Measurements from ENCODE around the gene SIDT1. TPM values are rescaled to one million over a fixed set of nuclear protein-coding genes. Genes with fewer than 3 reads are reported as not detected.

The SIDT1 gene
- total RNA-seq, 1 donor from 2014 or later: 11.3 TPM

DNA sequence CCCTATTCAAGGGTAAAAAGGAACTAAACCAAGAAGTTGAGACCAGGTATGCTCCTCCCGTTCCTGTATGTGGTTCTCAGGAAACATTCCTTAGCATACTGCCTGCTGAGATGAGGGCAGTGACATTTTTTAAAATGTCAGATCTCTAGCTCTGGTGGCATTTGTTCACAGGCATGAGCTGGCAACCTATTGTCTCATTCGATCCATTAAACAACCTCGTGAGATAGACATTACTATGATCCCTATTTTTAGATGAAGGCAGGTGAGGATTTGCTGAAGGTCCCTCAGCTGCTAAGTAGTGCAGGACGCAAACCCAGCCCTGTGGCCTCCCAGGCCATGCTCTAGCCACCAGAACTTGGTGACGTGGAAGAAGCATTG, 74.9 kb downstream of the SIDT1 start:
- H3K27me3 Mint-ChIP-seq (ENCODE audit: insufficient read depth): no peaks in the 10 kb centered on the region
- no peak overlapping the region for H3K4me3 Mint-ChIP-seq
- H3K36me3 Mint-ChIP-seq (ENCODE audit: low read depth): peaks cover 44% of the 10 kb centered on the region
- no peaks in the 10 kb centered on the region for H3K9me3 Mint-ChIP-seq
- DNase-seq (ENCODE audit: low spot score): no peak
- H3K27ac Mint-ChIP-seq: no peak overlapping the region
- H3K4me1 Mint-ChIP-seq (ENCODE audit: low read depth): peaks cover 24% of the 10 kb centered on the region
- intact Hi-C loops (cut with micrococcal nuclease): loop anchor here (1.0 to 2.0 kb wide), 3 partner anchors 30 to 92 kb away; partner anchors contain the start of genes SPICE1 and USF3

DNA sequence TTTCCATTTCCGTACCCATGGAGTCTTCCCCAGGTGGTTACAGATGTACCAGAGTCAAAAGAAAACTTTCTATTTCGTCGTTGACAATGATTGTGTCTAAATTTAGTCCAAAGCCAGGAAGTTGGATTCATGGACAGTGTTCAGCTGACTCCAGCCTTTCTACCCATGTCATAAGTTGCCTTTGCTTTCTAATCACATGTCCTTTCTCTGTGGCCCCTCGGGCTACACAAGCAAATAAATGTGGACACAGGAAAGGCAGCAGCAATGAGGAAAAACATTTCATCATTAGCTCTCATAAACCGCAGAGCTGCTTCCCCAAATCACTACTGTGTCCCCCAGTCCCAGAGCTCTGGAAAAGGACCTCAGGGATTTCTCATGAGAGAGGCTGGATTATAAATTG, 82.0 kb downstream of the SIDT1 start:
- Mint-ChIP-seq H3K4me1 (ENCODE audit: low read depth) (no peaks in the 10 kb centered on the region), H3K36me3 (ENCODE audit: low read depth) (peaks cover 27% of the 10 kb centered on the region), H3K4me3 (no peak overlapping the region), H3K27me3 (ENCODE audit: insufficient read depth) (no peaks in the 10 kb centered on the region), H3K27ac (no peak overlapping the region), H3K9me3 (no peaks in the 10 kb centered on the region)
- DNase-seq (ENCODE audit: low spot score): no peak
- intact Hi-C loops (cut with micrococcal nuclease): no loop called here

DNA sequence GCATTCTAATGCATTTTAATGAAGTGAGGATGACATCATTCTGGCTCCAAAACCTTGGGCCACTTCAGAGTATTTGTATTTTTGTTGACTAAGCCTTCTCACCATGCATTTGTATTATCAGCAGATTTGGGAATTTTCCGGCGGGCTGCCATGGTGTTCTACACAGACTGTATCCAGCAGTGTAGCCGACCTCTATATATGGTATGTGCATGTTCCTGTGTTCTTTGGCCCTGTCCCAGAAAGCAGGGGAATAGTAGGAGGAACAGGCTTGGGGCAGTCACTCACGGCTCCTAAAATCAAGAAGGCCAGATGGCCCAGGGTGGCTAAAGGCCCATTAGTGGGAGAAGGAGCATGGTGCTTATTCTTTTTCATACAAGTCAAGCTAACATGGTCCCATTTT, 83.6 kb downstream of the SIDT1 start:
- no peak overlapping the region for H3K27ac Mint-ChIP-seq
- H3K4me3 Mint-ChIP-seq: no peak overlapping the region
- no peaks in the 10 kb centered on the region for H3K9me3 Mint-ChIP-seq
- DNase-seq (ENCODE audit: low spot score): no peak
- intact Hi-C loops (cut with micrococcal nuclease): no loop called here
- H3K4me1 Mint-ChIP-seq (ENCODE audit: low read depth): no peaks in the 10 kb centered on the region
- H3K27me3 Mint-ChIP-seq (ENCODE audit: insufficient read depth): no peaks in the 10 kb centered on the region
- peaks cover 28% of the 10 kb centered on the region for H3K36me3 Mint-ChIP-seq (ENCODE audit: low read depth)

DNA sequence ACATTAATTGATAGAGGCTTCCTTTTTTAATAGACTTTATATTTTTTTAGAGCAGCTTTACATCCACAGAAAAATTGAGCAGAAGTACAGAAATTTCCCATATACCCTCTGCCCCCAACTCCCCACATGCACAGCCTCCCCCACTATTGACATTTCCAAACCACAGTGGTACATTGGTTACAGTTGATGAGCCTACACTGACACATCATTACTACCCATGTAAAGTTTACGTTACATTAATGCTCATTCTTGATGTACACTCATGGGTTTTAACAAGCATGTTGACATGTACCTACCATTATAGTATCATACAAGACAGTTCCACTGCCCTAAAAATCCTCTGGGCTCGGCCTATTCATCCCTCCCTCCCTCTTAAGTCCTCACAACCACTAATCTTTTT, 85.4 kb downstream of the SIDT1 start:
- Mint-ChIP-seq H3K4me3 (no peak overlapping the region), H3K9me3 (no peaks in the 10 kb centered on the region), H3K27ac (no peak overlapping the region), H3K4me1 (ENCODE audit: low read depth) (no peaks in the 10 kb centered on the region), H3K27me3 (ENCODE audit: insufficient read depth) (no peaks in the 10 kb centered on the region), H3K36me3 (ENCODE audit: low read depth) (peaks cover 19% of the 10 kb centered on the region)
- no peak for DNase-seq (ENCODE audit: low spot score)
- intact Hi-C loops (cut with micrococcal nuclease): no loop called here

DNA sequence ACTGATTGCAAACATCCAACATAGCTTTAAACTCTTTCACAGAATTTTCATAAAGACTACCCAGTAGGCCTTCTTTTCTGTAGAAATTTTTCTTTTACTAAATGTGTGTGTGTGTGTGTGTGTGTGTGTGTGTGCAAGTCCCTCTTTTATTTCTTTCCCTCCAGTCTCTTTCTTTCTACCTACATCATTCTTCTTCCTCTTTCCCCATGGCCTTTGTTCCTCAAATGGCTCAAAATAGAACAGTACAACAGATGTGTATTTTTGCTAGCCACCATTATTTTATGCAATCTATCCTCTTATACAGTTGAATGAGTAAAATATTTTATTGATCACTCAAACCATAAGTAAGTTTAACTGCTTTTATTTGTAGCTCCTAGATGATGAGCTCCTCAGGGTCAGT, 87.7 kb downstream of the SIDT1 start:
- no peaks in the 10 kb centered on the region for H3K4me1 Mint-ChIP-seq (ENCODE audit: low read depth)
- H3K27ac Mint-ChIP-seq: no peak overlapping the region
- no peaks in the 10 kb centered on the region for H3K27me3 Mint-ChIP-seq (ENCODE audit: insufficient read depth)
- intact Hi-C loops (cut with micrococcal nuclease): no loop called here
- H3K36me3 Mint-ChIP-seq (ENCODE audit: low read depth): peaks cover 29% of the 10 kb centered on the region
- DNase-seq (ENCODE audit: low spot score): no peak
- no peaks in the 10 kb centered on the region for H3K9me3 Mint-ChIP-seq
- H3K4me3 Mint-ChIP-seq: no peak overlapping the region

DNA sequence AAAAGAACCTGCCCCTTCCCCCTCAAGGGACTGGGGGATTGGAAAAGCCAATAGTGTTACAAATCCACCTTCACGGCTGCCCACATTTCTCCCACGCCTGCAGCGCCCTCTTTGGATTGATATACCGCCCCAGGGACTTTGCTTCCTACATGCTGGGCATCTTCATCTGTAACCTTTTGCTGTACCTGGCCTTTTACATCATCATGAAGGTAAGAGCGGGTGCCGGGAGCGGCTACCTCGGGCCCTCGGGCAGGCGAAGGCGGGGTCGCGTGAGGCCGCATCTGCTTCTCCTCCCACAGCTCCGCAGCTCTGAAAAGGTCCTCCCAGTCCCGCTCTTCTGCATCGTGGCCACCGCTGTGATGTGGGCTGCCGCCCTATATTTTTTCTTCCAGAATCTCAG, 91.0 kb downstream of the SIDT1 start:
- intact Hi-C loops (cut with micrococcal nuclease): no loop called here
- no peak for DNase-seq (ENCODE audit: low spot score)
- Mint-ChIP-seq H3K36me3 (ENCODE audit: low read depth) (peaks cover 29% of the 10 kb centered on the region), H3K9me3 (no peaks in the 10 kb centered on the region), H3K27me3 (ENCODE audit: insufficient read depth) (no peaks in the 10 kb centered on the region), H3K4me3 (no peak overlapping the region), H3K27ac (no peak overlapping the region), H3K4me1 (ENCODE audit: low read depth) (peaks cover 6% of the 10 kb centered on the region)

DNA sequence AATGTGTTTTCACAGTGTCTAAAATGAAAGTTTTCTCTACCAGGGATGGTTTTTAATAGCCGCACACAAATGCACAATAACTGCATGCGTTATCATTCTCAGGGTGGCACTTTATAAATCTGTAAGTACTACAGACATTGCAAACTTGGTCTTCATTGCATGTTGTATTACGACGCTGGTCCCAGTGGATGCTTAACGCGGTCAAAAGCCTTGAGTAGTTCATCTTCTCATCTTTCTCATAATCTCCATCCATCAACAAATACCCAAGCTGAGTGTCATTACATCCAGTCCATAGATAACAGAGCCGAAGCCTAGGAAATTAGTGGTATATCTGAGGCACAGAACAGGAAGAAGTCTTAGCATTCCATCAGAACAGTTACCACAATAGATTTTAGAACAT, 91.5 kb downstream of the SIDT1 start:
- Mint-ChIP-seq H3K9me3 (no peaks in the 10 kb centered on the region), H3K4me3 (no peak overlapping the region), H3K27me3 (ENCODE audit: insufficient read depth) (no peaks in the 10 kb centered on the region), H3K27ac (no peak overlapping the region), H3K4me1 (ENCODE audit: low read depth) (peaks cover 6% of the 10 kb centered on the region), H3K36me3 (ENCODE audit: low read depth) (peaks cover 29% of the 10 kb centered on the region)
- DNase-seq (ENCODE audit: low spot score): no peak
- intact Hi-C loops (cut with micrococcal nuclease): no loop called here

DNA sequence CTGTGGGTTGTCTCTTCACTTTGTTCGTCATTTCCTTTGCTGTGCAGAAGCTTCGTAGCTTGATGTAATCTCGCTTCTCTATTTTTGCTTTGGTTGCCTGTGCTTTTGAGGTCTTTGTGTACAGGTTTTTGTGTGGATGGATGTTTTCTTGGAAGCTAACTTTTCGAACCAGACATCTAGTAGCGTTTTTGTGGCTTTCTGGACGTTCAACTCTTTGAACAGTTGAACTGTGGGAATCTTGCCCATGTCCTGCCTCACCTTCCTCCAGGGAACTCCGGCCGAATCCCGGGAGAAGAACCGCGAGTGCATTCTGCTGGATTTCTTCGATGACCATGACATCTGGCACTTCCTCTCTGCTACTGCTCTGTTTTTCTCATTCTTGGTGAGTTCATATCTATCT, 93.5 kb downstream of the SIDT1 start:
- no peak for DNase-seq (ENCODE audit: low spot score)
- Mint-ChIP-seq H3K9me3 (no peaks in the 10 kb centered on the region), H3K36me3 (ENCODE audit: low read depth) (peaks cover 19% of the 10 kb centered on the region), H3K4me1 (ENCODE audit: low read depth) (peaks cover 6% of the 10 kb centered on the region), H3K27me3 (ENCODE audit: insufficient read depth) (no peaks in the 10 kb centered on the region), H3K4me3 (no peak overlapping the region), H3K27ac (peak overlapping the region; percentile 30)
- intact Hi-C loops (cut with micrococcal nuclease): loop anchor here (1.0 to 2.0 kb wide), 2 partner anchors 47 to 132 kb away; no protein-coding TSS in a partner anchor

DNA sequence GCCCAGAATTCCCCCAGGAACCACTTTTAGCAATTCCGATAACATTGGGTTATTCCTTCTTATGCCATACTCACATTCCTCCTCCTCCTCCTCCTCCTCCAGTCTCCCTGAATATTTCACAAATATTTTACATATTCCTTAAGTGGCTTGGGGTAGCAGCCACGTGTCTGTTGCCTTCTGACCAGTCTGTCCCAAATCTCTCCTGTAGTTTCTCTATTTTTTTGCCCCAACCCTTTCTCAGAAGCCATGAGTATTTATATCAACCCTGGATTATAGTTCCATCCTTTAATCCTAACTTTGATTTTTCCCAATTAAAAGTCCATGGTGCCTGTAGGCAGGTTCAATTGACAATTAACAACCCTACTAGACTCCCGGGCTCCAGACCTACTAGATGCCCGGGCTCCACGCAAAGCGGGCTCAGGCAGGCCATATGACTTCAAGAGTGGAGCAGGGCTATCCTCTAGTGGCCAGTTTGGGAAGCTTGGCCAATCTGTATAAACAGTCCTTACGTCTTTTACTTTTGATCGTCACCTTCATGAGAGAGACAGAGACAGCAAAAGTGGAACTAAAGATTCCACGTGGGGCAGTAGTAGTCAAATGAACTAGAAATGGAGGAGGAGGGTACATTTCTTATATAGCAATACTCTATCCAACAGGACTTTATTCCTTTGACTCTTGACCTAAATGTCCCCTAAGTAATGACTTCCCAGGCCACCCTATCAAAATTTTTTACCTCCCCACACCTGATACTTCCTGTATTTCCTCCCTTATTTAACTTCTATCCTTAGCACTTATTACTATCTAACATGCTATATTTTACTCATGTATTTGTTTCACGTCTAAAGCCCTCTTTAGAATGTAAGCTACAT, 94.4 kb downstream of the SIDT1 start:
- no peak overlapping the region for H3K4me3 Mint-ChIP-seq
- no peak overlapping the region for H3K27ac Mint-ChIP-seq
- peaks cover 6% of the 10 kb centered on the region for H3K4me1 Mint-ChIP-seq (ENCODE audit: low read depth)
- intact Hi-C loops (cut with micrococcal nuclease): loop anchor here (1.0 to 2.0 kb wide), 2 partner anchors 48 to 132 kb away; no protein-coding TSS in a partner anchor
- no peak for DNase-seq (ENCODE audit: low spot score)
- H3K27me3 Mint-ChIP-seq (ENCODE audit: insufficient read depth): no peaks in the 10 kb centered on the region
- H3K9me3 Mint-ChIP-seq: no peaks in the 10 kb centered on the region
- peaks cover 19% of the 10 kb centered on the region for H3K36me3 Mint-ChIP-seq (ENCODE audit: low read depth)

DNA sequence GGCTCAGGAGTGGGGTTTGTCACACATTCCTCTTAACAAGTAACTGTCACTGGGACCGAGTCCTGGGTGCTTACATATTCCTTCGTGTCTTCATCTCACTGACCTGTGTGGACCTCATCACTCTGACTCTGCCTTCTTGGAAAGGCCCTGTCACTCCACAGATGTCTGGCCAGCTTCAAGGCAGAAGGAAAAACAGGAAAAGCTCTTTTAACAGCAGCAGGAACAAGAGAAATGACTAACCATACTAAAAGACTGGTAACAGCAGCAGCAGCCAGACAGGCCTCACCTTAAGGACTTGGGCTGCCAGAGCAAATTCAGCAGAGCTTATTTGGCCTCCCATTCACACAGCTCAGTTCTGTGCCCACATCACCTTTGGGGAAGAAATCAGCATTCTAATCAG, 96.0 kb downstream of the SIDT1 start:
- H3K9me3 Mint-ChIP-seq: no peaks in the 10 kb centered on the region
- no peaks in the 10 kb centered on the region for H3K27me3 Mint-ChIP-seq (ENCODE audit: insufficient read depth)
- H3K27ac Mint-ChIP-seq: no peak overlapping the region
- intact Hi-C loops (cut with micrococcal nuclease): no loop called here
- no peak overlapping the region for H3K4me3 Mint-ChIP-seq
- H3K36me3 Mint-ChIP-seq (ENCODE audit: low read depth): peaks cover 19% of the 10 kb centered on the region
- peaks cover 6% of the 10 kb centered on the region for H3K4me1 Mint-ChIP-seq (ENCODE audit: low read depth)
- DNase-seq (ENCODE audit: low spot score): no peak

DNA sequence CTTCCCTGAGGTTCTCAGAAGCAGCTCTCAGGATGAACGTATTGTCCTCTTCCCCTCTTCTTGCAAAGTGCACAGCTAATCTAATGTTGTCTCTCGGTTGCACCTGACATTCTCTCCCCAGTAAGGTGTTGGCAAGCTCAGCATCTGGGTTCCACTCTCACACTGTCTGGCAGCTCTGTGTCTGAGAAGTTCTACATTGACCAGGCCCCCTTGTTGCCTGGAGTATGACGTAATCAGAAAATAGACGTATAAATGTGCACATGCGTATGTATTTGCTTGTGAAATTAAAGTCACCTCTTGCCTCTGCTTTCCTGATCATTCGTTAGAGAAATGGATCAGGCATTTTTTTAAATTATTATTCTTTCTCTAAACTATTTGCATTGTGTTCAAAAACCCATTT, 96.4 kb downstream of the SIDT1 start:
- H3K9me3 Mint-ChIP-seq: no peaks in the 10 kb centered on the region
- no peak overlapping the region for H3K4me3 Mint-ChIP-seq
- peaks cover 6% of the 10 kb centered on the region for H3K4me1 Mint-ChIP-seq (ENCODE audit: low read depth)
- H3K27ac Mint-ChIP-seq: no peak overlapping the region
- peaks cover 17% of the 10 kb centered on the region for H3K36me3 Mint-ChIP-seq (ENCODE audit: low read depth)
- H3K27me3 Mint-ChIP-seq (ENCODE audit: insufficient read depth): no peaks in the 10 kb centered on the region
- intact Hi-C loops (cut with micrococcal nuclease): no loop called here
- no peak for DNase-seq (ENCODE audit: low spot score)

DNA sequence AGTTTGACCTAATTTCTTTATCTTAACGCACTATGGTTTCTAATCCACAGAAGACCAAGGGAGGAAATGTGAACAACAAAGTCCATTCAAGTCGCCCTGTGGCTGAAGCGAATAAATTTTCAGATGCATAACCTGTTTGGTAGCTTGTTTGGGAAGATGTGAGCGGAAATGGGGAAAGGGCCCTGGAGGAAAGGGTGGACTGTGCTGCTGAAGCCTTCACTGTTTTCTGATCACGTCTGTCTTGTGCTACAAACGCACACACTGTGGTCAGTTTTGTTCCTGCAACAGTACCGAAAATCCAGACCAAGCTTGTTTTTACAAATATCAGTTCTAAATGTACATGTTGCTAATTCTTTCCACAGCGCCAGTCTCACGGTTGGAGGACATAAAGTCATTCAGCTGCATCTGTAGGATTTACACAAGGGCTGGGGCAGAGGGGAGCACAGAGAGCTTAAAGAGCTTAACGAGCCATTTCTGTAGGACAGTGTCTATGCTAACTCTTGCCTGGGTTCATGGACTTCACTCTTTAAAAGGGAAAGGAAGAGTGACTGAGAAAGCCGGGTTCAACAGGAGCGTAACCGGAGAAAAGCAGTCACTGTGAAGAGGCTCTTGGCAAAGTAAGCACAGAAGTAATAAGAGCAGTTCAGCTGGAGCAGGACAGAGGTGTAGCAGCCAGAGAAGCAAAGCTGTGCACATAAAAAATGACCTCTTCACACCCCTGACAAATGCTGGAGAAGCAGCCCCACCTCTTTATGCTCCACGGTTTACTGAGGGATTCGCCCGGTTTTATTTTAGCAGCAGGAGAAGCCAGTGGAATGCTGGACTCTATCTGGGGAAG, 97.4 kb downstream of the SIDT1 start:
- Mint-ChIP-seq H3K4me1 (ENCODE audit: low read depth) (peaks cover 6% of the 10 kb centered on the region), H3K27me3 (ENCODE audit: insufficient read depth) (no peaks in the 10 kb centered on the region), H3K4me3 (no peak overlapping the region), H3K36me3 (ENCODE audit: low read depth) (peaks cover 10% of the 10 kb centered on the region), H3K27ac (no peak overlapping the region), H3K9me3 (no peaks in the 10 kb centered on the region)
- intact Hi-C loops (cut with micrococcal nuclease): no loop called here
- DNase-seq (ENCODE audit: low spot score): no peak

DNA sequence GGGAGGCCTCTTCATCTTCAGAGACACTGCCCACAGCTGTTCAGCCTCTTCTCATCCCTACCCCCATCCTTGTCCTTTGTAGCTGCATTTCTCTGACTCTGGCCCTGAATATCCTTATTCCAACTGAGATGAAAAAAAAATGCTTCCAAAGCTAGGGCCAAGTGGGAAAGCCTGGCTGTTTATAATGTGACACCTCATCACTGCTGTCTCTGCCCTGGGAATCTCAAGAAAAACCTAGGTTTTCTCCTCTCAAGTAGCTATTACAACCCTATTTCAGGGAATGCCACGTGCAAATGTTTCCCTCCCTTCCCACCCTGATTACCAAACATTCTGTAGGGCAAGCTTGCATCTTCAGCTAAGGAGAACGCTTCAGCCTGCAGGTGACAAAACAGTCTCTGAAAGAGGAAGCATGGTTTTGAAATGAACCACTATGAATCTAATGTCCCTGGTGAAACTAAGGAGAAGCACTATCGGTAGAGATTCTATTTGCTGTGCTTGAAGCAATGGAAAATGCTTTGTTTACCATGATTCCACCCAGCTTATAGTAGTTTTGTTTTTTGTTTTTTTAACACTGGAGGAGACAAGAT, 98.7 kb downstream of the SIDT1 start:
- no peak overlapping the region for H3K4me3 Mint-ChIP-seq
- intact Hi-C loops (cut with micrococcal nuclease): no loop called here
- no peak overlapping the region for H3K27ac Mint-ChIP-seq
- H3K27me3 Mint-ChIP-seq (ENCODE audit: insufficient read depth): no peaks in the 10 kb centered on the region
- H3K36me3 Mint-ChIP-seq (ENCODE audit: low read depth): peaks cover 9% of the 10 kb centered on the region
- no peaks in the 10 kb centered on the region for H3K9me3 Mint-ChIP-seq
- peaks cover 6% of the 10 kb centered on the region for H3K4me1 Mint-ChIP-seq (ENCODE audit: low read depth)
- no peak for DNase-seq (ENCODE audit: low spot score)
